ENCODE measurements around the gene TMEM59L. TPM values are rescaled to one million over a fixed set of nuclear protein-coding genes. Genes with fewer than 3 reads are reported as not detected.

Gene TMEM59L
- total and polyA plus RNA-seq, 2 donors from 2014 or later, result 1.5 to 5.9 TPM

DNA sequence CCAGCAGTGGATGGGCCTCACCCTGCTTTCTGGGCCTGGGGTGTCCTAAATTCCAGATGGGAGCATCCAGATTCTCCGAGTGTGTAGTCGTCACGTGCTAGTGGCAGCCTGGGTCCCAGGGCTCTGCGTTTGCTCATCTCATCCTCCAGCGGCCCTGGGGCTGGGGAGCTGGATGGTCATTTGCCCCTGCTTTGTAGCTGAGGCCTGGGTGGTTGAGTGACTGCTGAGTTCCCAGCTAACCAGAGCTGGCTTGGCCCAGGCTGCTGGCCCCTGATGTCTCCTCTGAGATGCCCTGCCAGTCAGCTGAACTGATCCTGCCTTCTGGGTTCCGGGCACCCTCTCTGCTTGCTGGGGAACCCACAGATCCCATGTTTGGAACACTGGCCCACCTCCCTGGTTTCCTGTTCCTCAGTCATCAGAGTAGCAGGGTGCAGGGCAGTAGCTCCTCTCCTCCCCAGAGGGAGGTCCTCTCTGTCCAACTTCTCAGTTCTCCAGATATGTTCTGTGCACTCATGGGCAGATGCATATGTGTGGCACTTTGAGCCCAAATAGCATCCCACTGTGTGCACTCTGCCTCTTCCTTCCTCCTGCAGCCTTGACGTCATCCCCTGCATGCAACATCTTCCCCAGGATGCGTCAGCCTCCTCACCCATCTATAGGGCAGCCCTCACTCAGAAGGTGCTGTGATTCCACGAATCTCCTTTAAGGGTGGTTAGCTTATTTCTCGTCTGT lies 48.4 kb downstream of the TMEM59L start:
- Histone ChIP-seq H3K4me1 (ENCODE audit: control insufficient read depth in 2 of 3, insufficient read depth in 2 of 3, low read depth in 1 of 3, low read length in 3 of 3) (peaks cover 0 to 14% (median 3%) of the 10 kb centered on the region in 3 donors), H3K36me3 (ENCODE audit: control insufficient read depth in 2 of 3, insufficient read depth in 3 of 3, low read length in 3 of 3) (no peaks in the 10 kb centered on the region), H3K27me3 (ENCODE audit: control insufficient read depth, insufficient read depth, low read length) (no peaks in the 10 kb centered on the region), H3K9me3 (ENCODE audit: control insufficient read depth in 2 of 3, insufficient read depth in 1 of 3, low read length in 3 of 3) (no peaks in the 10 kb centered on the region), H3K4me3 (ENCODE audit: low read length in 3 of 3) (no peak overlapping the region), H3K27ac (ENCODE audit: low read depth in 2 of 2, low read length in 2 of 2) (peak overlapping the region; percentile 11 to 14), H3K9ac (ENCODE audit: low read length in 3 of 3) (no peak overlapping the region)
- FAIRE-seq (no peak), DNase-seq (peak in 1 of 5 donors; percentile 64)
- TF ChIP-seq CTCF (IDR thresholded peaks at IDR 0.05; ENCODE audit: borderline replicate concordance, extremely low read depth, insufficient read depth), result no peak
- intact Hi-C loops (cut with DNase I), result no loop called here

GRCh38 chr19:18662972-18663732 lies 50.5 kb downstream of the TMEM59L start:
- intact Hi-C loops (cut with DNase I), result no loop called here
- H3K4me3 ChIP-seq (ENCODE audit: low read length in 3 of 3), result no peak overlapping the region
- no peak overlapping the region for H3K9ac ChIP-seq (ENCODE audit: low read length in 3 of 3)
- H3K36me3 ChIP-seq (ENCODE audit: control insufficient read depth in 2 of 3, insufficient read depth in 3 of 3, low read length in 3 of 3), result no peaks in the 10 kb centered on the region
- FAIRE-seq, result no peak
- no peaks in the 10 kb centered on the region for H3K9me3 ChIP-seq (ENCODE audit: control insufficient read depth in 2 of 3, insufficient read depth in 1 of 3, low read length in 3 of 3)
- H3K27ac ChIP-seq (ENCODE audit: low read depth in 2 of 2, low read length in 2 of 2), result no peak overlapping the region
- H3K4me1 ChIP-seq (ENCODE audit: control insufficient read depth in 2 of 3, insufficient read depth in 2 of 3, low read depth in 1 of 3, low read length in 3 of 3), result peaks cover 0 to 7% (median 0%) of the 10 kb centered on the region in 3 donors
- H3K27me3 ChIP-seq (ENCODE audit: control insufficient read depth, insufficient read depth, low read length), result no peaks in the 10 kb centered on the region
- DNase-seq, result peak in 1 of 5 donors; percentile 62
- TF ChIP-seq CTCF (IDR thresholded peaks at IDR 0.05; ENCODE audit: borderline replicate concordance, extremely low read depth, insufficient read depth), result no peak

DNA sequence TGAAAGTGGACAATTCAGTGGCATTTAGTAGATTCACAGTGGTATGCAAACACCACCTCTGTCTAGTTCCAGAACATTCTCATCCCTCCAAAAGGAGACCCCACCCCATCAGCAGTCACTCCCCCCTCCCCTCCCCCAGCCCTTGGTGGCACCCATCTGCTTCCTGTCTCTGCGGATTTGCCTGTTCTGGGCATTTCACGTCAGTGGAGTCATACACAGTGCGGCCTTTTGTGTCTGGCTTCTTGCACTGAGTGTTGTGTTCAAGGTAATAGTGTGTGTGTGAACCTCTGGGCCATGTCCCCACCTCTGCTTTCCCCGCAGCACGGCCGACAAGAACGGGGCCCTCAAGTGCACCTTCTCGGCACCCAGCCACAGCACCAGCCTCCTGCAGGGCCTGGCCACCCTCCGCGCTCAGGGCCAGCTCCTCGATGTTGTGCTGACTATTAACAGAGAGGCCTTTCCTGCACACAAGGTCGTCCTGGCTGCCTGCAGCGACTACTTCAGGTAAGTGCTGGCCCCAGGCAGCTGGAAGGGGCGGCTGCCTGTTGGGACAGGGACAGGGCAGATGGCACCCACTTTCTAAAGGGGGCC lies 51.4 kb downstream of the TMEM59L start:
- Histone ChIP-seq H3K36me3 (ENCODE audit: control insufficient read depth in 2 of 3, insufficient read depth in 3 of 3, low read length in 3 of 3) (no peaks in the 10 kb centered on the region), H3K9ac (ENCODE audit: low read length in 3 of 3) (no peak overlapping the region), H3K27me3 (ENCODE audit: control insufficient read depth, insufficient read depth, low read length) (no peaks in the 10 kb centered on the region), H3K9me3 (ENCODE audit: control insufficient read depth in 2 of 3, insufficient read depth in 1 of 3, low read length in 3 of 3) (no peaks in the 10 kb centered on the region), H3K4me3 (ENCODE audit: low read length in 3 of 3) (no peak overlapping the region), H3K4me1 (ENCODE audit: control insufficient read depth in 2 of 3, insufficient read depth in 2 of 3, low read depth in 1 of 3, low read length in 3 of 3) (peaks cover 0 to 7% (median 0%) of the 10 kb centered on the region in 3 donors), H3K27ac (ENCODE audit: low read depth in 2 of 2, low read length in 2 of 2) (no peak overlapping the region)
- intact Hi-C loops (cut with DNase I), result no loop called here
- FAIRE-seq, result no peak
- DNase-seq, result no peak
- no peak for TF ChIP-seq CTCF (IDR thresholded peaks at IDR 0.05; ENCODE audit: borderline replicate concordance, extremely low read depth, insufficient read depth)

All from kidney (tissue), 14 donors.